Body of pancreas (tissue), 4 donors: ENCODE data around the gene ELAVL1. TPM values are rescaled to one million over a fixed set of nuclear protein-coding genes. Genes with fewer than 3 reads are reported as not detected.
"Not testable (repeated sequence)": the region's sequence is repeated elsewhere in the genome, so short reads cannot be mapped to it uniquely, and the experiment has no call there.

Experiments
- ATAC-seq: fragments of 150-250 bp; one replicate; pipeline ENCODE4 v1.9.1; 2016
- DNase-seq, 4 donors: peaks; one replicate each; pipeline ENCODE4 v3.0.0-alpha.2; 2019
- H3K27ac ChIP-seq, 4 donors: fragments of 200-600 bp; sonication (generic); 1 replicate in 3 of 4; 2 replicates in 1 of 4; pipeline versions ENCODE4 v1.5.1 to v1.6.1; 2016 to 2019; ENCODE audit warnings: mild to moderate bottlenecking in 1 of 4, mixed read lengths in 1 of 4, moderate library complexity in 1 of 4
- H3K27me3 ChIP-seq, 2 donors: fragments of 200-600 bp; sonication (generic); one replicate each; pipeline ENCODE4 v1.6.0; 2016; ENCODE audit warnings: mild to moderate bottlenecking in 1 of 2
- H3K36me3 ChIP-seq, 2 donors: fragments of 200-600 bp; sonication (generic); replicated peaks in 1 of 2; 2 replicates each; pipeline ENCODE4 v1.5.1; 2016; ENCODE audit warnings: low read depth in 2 of 2; ENCODE audit not compliant: insufficient read depth in 1 of 2
- H3K4me1 ChIP-seq: fragments of 200-600 bp; sonication (generic); one replicate; pipeline ENCODE4 v1.6.0; 2016
- H3K4me3 ChIP-seq, 2 donors: fragments of 200-600 bp; sonication (generic); 1 replicate in 1 of 2; 2 replicates in 1 of 2; pipeline ENCODE4 v1.5.1; 2016 to 2019
- H3K9me3 ChIP-seq, 3 donors: fragments of 200-600 bp; sonication (generic); 1 replicate in 2 of 3; 2 replicates in 1 of 3; pipeline ENCODE4 v1.5.1; 2016
- POLR2A ChIP-seq, 3 donors: fragments of 450-650 bp; IDR thresholded peaks; one replicate each; pipeline ENCODE4 v1.6.1; 2016; ENCODE audit warnings: antibody characterized with exemption in 3 of 3, mild to moderate bottlenecking in 2 of 3
- WGBS, 2 donors: methylation state at CpG; one replicate each; pipeline ENCODE4 v1.1.5; 2017; 5-methylcytosine and 5-hydroxymethylcytosine counted together
- intact Hi-C: fragments of 100-400 bp; cut with DNase I; formaldehyde crosslinking; loops from one replicate; pipeline ENCODE4 v1.15.1; 2023
- total RNA-seq, 2 donors: library from RNA; depleted of rRNA; stranded (reverse); fragments of >200 nt; gene quantifications; one replicate each; pipeline ENCODE4 v1.1.0, GENCODE V29; 2016
- TF ChIP-seq, protein P1 (sequence below), 7 experiments: fragments of 450-650 bp in 4 of 7; fragments of 200-600 bp in 3 of 7; sonication (generic) in 3 of 7; IDR thresholded peaks; one replicate each; pipeline ENCODE4 v1.5.1; 2016 to 2019; ENCODE audit warnings: antibody characterized with exemption in 7 of 7

The ELAVL1 gene
- total RNA-seq, 2 donors from 2014 or later = 9.3 to 15.8 TPM

DNA sequence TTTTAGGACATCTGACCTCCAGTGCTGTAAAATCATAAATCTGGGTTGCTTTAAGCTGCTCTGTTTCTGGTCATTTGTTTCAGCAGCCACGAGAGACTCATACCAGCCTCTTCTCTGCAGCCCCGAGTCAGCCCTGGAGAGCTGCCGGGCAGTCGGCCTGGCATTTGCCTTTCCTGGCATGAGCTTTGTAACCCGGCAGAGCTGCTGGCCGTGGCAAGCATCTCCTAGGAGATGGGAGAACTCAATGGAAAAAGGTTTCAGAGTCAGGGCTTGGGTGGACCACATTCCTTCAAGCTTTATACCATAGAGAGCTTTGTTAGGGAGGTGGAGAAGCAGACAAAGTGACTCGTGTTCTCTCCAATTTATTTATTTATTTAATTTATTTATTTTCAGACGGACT lies 25.5 kb upstream of the ELAVL1 start:
- H3K4me1 ChIP-seq = no peaks in the 10 kb centered on the region
- intact Hi-C loops = no loop called here
- 81 to 91% methylated on average over 8 of the region's 8 CpGs for WGBS, 2 donors
- H3K9me3 ChIP-seq = no peaks in the 10 kb centered on the region
- H3K36me3 ChIP-seq = no peaks in the 10 kb centered on the region
- DNase-seq (no peak), ATAC-seq (no peak)
- no peak overlapping the region for H3K4me3 ChIP-seq
- H3K27me3 ChIP-seq = no peaks in the 10 kb centered on the region
- H3K27ac ChIP-seq = no peak overlapping the region
- TF ChIP-seq, protein P1, sequence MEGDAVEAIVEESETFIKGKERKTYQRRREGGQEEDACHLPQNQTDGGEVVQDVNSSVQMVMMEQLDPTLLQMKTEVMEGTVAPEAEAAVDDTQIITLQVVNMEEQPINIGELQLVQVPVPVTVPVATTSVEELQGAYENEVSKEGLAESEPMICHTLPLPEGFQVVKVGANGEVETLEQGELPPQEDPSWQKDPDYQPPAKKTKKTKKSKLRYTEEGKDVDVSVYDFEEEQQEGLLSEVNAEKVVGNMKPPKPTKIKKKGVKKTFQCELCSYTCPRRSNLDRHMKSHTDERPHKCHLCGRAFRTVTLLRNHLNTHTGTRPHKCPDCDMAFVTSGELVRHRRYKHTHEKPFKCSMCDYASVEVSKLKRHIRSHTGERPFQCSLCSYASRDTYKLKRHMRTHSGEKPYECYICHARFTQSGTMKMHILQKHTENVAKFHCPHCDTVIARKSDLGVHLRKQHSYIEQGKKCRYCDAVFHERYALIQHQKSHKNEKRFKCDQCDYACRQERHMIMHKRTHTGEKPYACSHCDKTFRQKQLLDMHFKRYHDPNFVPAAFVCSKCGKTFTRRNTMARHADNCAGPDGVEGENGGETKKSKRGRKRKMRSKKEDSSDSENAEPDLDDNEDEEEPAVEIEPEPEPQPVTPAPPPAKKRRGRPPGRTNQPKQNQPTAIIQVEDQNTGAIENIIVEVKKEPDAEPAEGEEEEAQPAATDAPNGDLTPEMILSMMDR (IDR thresholded peaks at IDR 0.05) = no peak
- no peak for TF ChIP-seq POLR2A (IDR thresholded peaks at IDR 0.05)

DNA sequence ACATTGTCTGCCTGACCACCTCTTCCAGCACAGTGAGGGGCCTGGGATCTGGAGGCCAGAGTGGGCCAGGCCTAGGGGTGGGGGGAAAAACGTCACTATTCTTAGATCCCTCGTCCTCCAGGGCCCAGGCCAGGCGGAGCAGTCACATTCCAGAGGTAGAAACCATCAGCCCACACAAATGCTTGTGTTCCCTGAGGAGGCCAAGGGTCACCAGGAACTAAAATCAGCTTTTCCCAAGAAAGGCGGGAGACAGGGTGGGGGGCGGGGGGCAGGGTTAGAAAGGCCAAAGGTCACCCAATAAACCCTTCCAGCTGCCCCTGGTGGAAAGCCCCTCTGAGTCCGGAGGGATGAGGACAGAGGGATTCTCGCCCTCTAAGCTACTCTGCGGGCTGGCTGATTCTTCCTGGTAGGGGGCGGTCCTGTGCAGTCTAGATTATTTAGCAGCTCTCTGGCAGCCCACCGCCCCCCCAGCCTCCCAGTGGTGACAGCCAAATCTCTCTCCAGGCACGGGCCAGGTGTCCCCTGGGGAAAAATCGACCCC lies 23.6 kb upstream of the ELAVL1 start:
- 58% methylated on average over 11 of the region's 12 CpGs; no CpG with 5 or more reads in 1 of the 2 donors for WGBS, 2 donors
- H3K27ac ChIP-seq = no peak overlapping the region

DNA sequence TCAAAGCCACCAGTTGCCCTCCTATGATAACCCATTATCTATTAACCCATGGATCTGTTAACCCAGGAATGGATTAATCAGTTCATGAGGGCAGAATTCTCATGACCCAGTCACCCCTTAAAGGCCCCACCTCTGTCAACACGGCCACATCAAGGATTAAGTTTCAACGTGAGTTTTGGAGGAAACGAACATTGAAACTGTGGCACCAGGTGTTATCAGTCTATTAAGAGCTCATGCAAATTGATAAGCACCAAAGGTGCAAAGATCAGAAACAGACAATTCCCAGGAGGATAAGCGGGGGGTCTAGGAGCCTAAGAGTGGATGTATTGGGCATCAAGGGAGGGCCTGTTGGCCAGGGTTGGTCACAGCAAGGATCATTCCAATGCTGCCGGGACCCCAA lies 19.9 kb upstream of the ELAVL1 start:
- WGBS, 2 donors = 64 to 72% methylated on average over 5 of the region's 5 CpGs
- Histone ChIP-seq H3K4me1 (no peaks in the 10 kb centered on the region), H3K27me3 (no peaks in the 10 kb centered on the region), H3K4me3 (no peak overlapping the region), H3K36me3 (no peaks in the 10 kb centered on the region), H3K27ac (no peak overlapping the region), H3K9me3 (no peaks in the 10 kb centered on the region)
- DNase-seq = no peak
- intact Hi-C loops = no loop called here
- ATAC-seq = no peak
- TF ChIP-seq POLR2A (IDR thresholded peaks at IDR 0.05) = no peak
- TF ChIP-seq, protein P1 (IDR thresholded peaks at IDR 0.05) = no peak

More for the DNA sequence above, 23.6 kb upstream of the ELAVL1 start:
- TF ChIP-seq POLR2A (IDR thresholded peaks at IDR 0.05) = no peak
- intact Hi-C loops = no loop called here
- no peaks in the 10 kb centered on the region for H3K36me3 ChIP-seq
- H3K27me3 ChIP-seq = no peaks in the 10 kb centered on the region
- H3K4me1 ChIP-seq = no peaks in the 10 kb centered on the region
- no peak for DNase-seq
- no peaks in the 10 kb centered on the region for H3K9me3 ChIP-seq
- no peak for ATAC-seq
- H3K4me3 ChIP-seq = no peak overlapping the region

DNA sequence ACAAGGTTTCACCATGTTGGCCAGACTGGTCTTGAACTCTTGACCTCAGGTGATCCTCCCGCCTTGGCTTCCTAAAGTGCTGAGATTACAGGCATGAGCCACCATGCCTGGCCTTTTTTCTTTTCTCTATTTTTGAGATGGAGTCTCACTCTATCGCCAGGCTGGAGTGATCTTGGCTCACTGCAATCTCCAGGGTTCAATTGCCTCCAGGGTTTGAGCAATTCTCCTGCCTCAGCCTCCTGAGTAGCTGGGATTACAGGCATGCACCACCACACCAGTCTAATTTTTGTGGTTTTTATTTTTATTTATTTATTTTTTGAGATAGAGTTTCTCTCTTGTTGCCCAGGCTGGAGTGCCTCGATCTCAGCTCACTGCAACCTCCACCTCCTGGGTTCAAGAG lies 18.8 kb upstream of the ELAVL1 start:
- intact Hi-C loops, DNase-seq, H3K4me1 ChIP-seq, ATAC-seq, H3K27me3 ChIP-seq, H3K9me3 ChIP-seq, H3K36me3 ChIP-seq, H3K27ac ChIP-seq, H3K4me3 ChIP-seq: not testable (repeated sequence)
- 87 to 94% methylated on average over 3 of the region's 3 CpGs for WGBS, 2 donors

DNA sequence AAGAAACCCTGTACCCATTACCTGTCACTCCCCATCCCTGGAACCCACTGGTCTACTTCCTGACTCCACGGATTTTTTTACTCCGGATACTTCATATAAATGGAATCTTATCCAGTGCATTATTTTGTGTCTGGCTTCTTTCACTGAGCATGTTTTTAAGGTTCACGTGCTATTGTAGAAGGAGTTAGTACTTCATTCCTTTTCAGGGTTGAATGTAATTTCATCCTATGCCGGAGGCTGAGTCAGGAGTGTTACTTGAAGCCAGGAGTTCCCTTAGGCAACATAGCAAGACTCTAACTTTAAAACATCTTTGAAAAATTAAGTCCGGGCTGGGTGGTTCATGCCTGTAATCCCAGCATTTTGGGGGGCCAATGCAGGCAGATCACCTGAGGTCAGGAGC lies 17.9 kb upstream of the ELAVL1 start:
- WGBS, 2 donors = 84 to 90% methylated on average over 5 of the region's 5 CpGs
- ATAC-seq (no peak), DNase-seq (no peak)
- intact Hi-C loops = no loop called here
- no peaks in the 10 kb centered on the region for H3K4me1 ChIP-seq
- H3K27ac ChIP-seq = no peak overlapping the region
- H3K4me3 ChIP-seq = no peak overlapping the region
- TF ChIP-seq, protein P1 (IDR thresholded peaks at IDR 0.05) = no peak
- TF ChIP-seq POLR2A (IDR thresholded peaks at IDR 0.05) = no peak
- H3K9me3 ChIP-seq = no peaks in the 10 kb centered on the region
- H3K27me3 ChIP-seq = no peaks in the 10 kb centered on the region
- H3K36me3 ChIP-seq = no peaks in the 10 kb centered on the region

DNA sequence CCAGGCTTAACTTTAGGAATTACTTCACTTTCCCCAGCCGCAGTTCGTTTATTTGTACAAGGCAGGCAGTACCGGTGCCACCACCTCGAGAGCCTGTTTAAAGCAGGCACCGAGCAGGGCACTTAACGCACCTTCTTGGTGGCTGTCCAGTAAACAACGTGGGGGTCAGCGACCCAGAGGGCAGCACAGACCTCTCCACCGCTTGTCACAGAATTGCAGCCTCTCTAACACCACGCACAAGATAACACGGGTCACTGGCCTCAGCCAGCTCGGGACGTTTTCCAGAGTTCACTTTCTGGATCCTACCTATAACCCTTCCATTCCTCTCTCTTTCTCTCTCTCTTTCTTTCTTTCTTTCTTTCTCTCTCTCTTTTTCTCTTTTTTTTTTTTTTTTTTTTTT lies 16.8 kb upstream of the ELAVL1 start:
- H3K9me3 ChIP-seq = no peaks in the 10 kb centered on the region
- no peak overlapping the region for H3K4me3 ChIP-seq
- DNase-seq (no peak), ATAC-seq (no peak)
- H3K27me3 ChIP-seq = no peaks in the 10 kb centered on the region
- H3K4me1 ChIP-seq = no peaks in the 10 kb centered on the region
- intact Hi-C loops = no loop called here
- H3K36me3 ChIP-seq = no peaks in the 10 kb centered on the region
- WGBS, 2 donors = 79 to 81% methylated on average over 13 of the region's 13 CpGs
- TF ChIP-seq POLR2A (IDR thresholded peaks at IDR 0.05) = no peak
- TF ChIP-seq, protein P1 (IDR thresholded peaks at IDR 0.05) = no peak
- H3K27ac ChIP-seq = no peak overlapping the region
